GM19351 (cell line): ENCODE data around the gene ST6GALNAC4.

ENCODE experiments used
- ATAC-seq: cut with Tn5 transposase; IDR thresholded peaks from one replicate; pipeline ENCODE4 v1.9.1; 2021; ENCODE audit warnings: mild to moderate bottlenecking, moderate library complexity; ENCODE audit not compliant: unreplicated experiment

ST6GALNAC4 gene

GRCh38 chr9:127915801-127916719 is 781 bp downstream of the ST6GALNAC4 start:
- no peak for ATAC-seq

GRCh38 chr9:127915325-127915752 is 1.5 kb downstream of the ST6GALNAC4 start:
- no peak for ATAC-seq

- ATAC-seq, result no peak
These were observed 3.2 kb downstream of the ST6GALNAC4 start for GRCh38 chr9:127913682-127914081.

GRCh38 chr9:127912882-127913281 is 4.0 kb downstream of the ST6GALNAC4 start:
- ATAC-seq, result no peak

GRCh38 chr9:127912296-127912695 is 4.5 kb downstream of the ST6GALNAC4 start:
- no peak for ATAC-seq

GRCh38 chr9:127910613-127911205 is 6.1 kb downstream of the ST6GALNAC4 start:
- no peak for ATAC-seq

GRCh38 chr9:127909839-127910273 is 7.0 kb downstream of the ST6GALNAC4 start:
- ATAC-seq, result no peak

GRCh38 chr9:127908660-127908926 is 8.2 kb downstream of the ST6GALNAC4 start:
- no peak for ATAC-seq

GRCh38 chr9:127907867-127908659 is 8.8 kb downstream of the ST6GALNAC4 start:
- no peak for ATAC-seq

GRCh38 chr9:127905788-127906191 is 11.1 kb downstream of the ST6GALNAC4 start:
- ATAC-seq, result no peak

GRCh38 chr9:127905004-127905728 is 11.7 kb downstream of the ST6GALNAC4 start:
- ATAC-seq, result no peak

- no peak for ATAC-seq
These were observed 12.3 kb downstream of the ST6GALNAC4 start for GRCh38 chr9:127904561-127905003.

- no peak for ATAC-seq
These were observed 13.0 kb downstream of the ST6GALNAC4 start for GRCh38 chr9:127903557-127904475.

- ATAC-seq, result peak; percentile 53
These were observed 17.5 kb downstream of the ST6GALNAC4 start, which contains the start of gene ST6GALNAC6 for GRCh38 chr9:127899128-127899943. ST6GALNAC6 (minus strand) TSS chr9:127899603; CDS start chr9:127897981, 1,622 bp downstream.

GRCh38 chr9:127898433-127899127 is 18.3 kb downstream of the ST6GALNAC4 start:
- no peak for ATAC-seq

GRCh38 chr9:127897193-127897692 is 19.6 kb downstream of the ST6GALNAC4 start:
- no peak for ATAC-seq

GRCh38 chr9:127896395-127897192 is 20.2 kb downstream of the ST6GALNAC4 start:
- no peak for ATAC-seq
